H9 (cell line): ENCODE results near the gene PDGFB. TPM values are rescaled to one million over a fixed set of nuclear protein-coding genes. Genes with fewer than 3 reads are reported as not detected.
A peak's percentile ranks its signal among the peaks of the same experiment; 100 is the strongest.

Source experiments
- DNase-seq: peaks from one replicate; pipeline ENCODE4 v3.0.0-alpha.2; 2017
- H2AFZ ChIP-seq: one replicate; pipeline ENCODE4 v1.6.1; 2013; ENCODE audit warnings: mild to moderate bottlenecking, low read length, control low read depth, moderate library complexity
- H2AK5ac ChIP-seq: 2 replicates; pipeline ENCODE4 v1.6.1; 2013; ENCODE audit warnings: low read length, control low read depth, mixed read lengths; ENCODE audit not compliant: insufficient read length
- H2BK120ac ChIP-seq: one replicate; pipeline ENCODE4 v1.6.1; 2013; ENCODE audit warnings: low read depth, mild to moderate bottlenecking, low read length, control low read depth, inconsistent platforms; ENCODE audit not compliant: poor library complexity, severe bottlenecking
- H2BK12ac ChIP-seq: 2 replicates; pipeline ENCODE4 v1.6.1; 2013; ENCODE audit warnings: low read length, control low read depth, mixed read lengths, low read depth; ENCODE audit not compliant: insufficient read length
- H2BK15ac ChIP-seq: 2 replicates; pipeline ENCODE4 v1.6.1; 2013; ENCODE audit warnings: low read depth, low read length, control low read depth
- H2BK20ac ChIP-seq: one replicate; pipeline ENCODE4 v1.6.1; 2013; ENCODE audit warnings: low read depth, mild to moderate bottlenecking, low read length, control low read depth, inconsistent platforms; ENCODE audit not compliant: poor library complexity, severe bottlenecking
- H2BK5ac ChIP-seq: 2 replicates; pipeline ENCODE4 v1.6.1; 2013; ENCODE audit warnings: low read length, control low read depth, mixed read lengths; ENCODE audit not compliant: insufficient read length
- H3K14ac ChIP-seq: 2 replicates; pipeline ENCODE4 v1.6.1; 2013; ENCODE audit warnings: low read length, control low read depth; ENCODE audit not compliant: insufficient read depth
- H3K18ac ChIP-seq: 2 replicates; pipeline ENCODE4 v1.6.1; 2013; ENCODE audit warnings: low read depth, mild to moderate bottlenecking, mixed read lengths, low read length, control low read depth; ENCODE audit not compliant: insufficient read length
- H3K23ac ChIP-seq: 2 replicates; pipeline ENCODE4 v1.6.1; 2013; ENCODE audit warnings: low read length, control low read depth, mixed read lengths, low read depth; ENCODE audit not compliant: insufficient read length
- H3K23me2 ChIP-seq: 2 replicates; pipeline ENCODE4 v1.6.1; 2013; ENCODE audit warnings: low read depth, mild to moderate bottlenecking, mixed read lengths, low read length, control low read depth; ENCODE audit not compliant: insufficient read length, poor library complexity, severe bottlenecking
- H3K27ac ChIP-seq: 2 replicates; pipeline ENCODE4 v1.5.1; 2013; ENCODE audit warnings: low read length, control low read depth, mixed read lengths, low read depth; ENCODE audit not compliant: insufficient read length
- H3K27me3 ChIP-seq: 2 replicates; pipeline ENCODE4 v1.6.1; 2013; ENCODE audit warnings: low read length, control low read depth, inconsistent platforms; ENCODE audit not compliant: insufficient read depth
- H3K4ac ChIP-seq: 2 replicates; pipeline ENCODE4 v1.6.1; 2013; ENCODE audit warnings: low read depth, mild to moderate bottlenecking, control low read depth, inconsistent platforms, low read length, moderate library complexity
- H3K4me1 ChIP-seq: 2 replicates; pipeline ENCODE4 v1.6.1; 2013; ENCODE audit warnings: low read length, control low read depth, inconsistent platforms; ENCODE audit not compliant: insufficient read depth
- H3K4me2 ChIP-seq: 2 replicates; pipeline ENCODE4 v1.6.1; 2013; ENCODE audit warnings: low read length, control low read depth, mixed read lengths; ENCODE audit not compliant: insufficient read length, insufficient read depth
- H3K56ac ChIP-seq: 2 replicates; pipeline ENCODE4 v1.6.1; 2013; ENCODE audit warnings: low read depth, mild to moderate bottlenecking, mixed read lengths, low read length, control low read depth; ENCODE audit not compliant: insufficient read length
- H3K79me1 ChIP-seq: 2 replicates; pipeline ENCODE4 v1.6.1; 2013; ENCODE audit warnings: low read depth, mild to moderate bottlenecking, moderate library complexity, low read length, control low read depth, inconsistent platforms; ENCODE audit not compliant: insufficient read depth, poor library complexity, severe bottlenecking
- H3K79me2 ChIP-seq: 2 replicates; pipeline ENCODE4 v1.6.1; 2013; ENCODE audit warnings: low read length, control low read depth, inconsistent platforms; ENCODE audit not compliant: insufficient read depth
- H3K9ac ChIP-seq: 2 replicates; pipeline ENCODE4 v1.6.1; 2013; ENCODE audit warnings: low read length, control low read depth, mixed read lengths; ENCODE audit not compliant: insufficient read length; ENCODE audit errors: extremely low read depth
- H3K9me3 ChIP-seq: one replicate; pipeline ENCODE4 v1.6.1; 2013; ENCODE audit warnings: low read depth, low read length, inconsistent platforms; ENCODE audit not compliant: control insufficient read depth
- H3T11ph ChIP-seq: one replicate; pipeline ENCODE4 v1.6.1; 2013; ENCODE audit warnings: mild to moderate bottlenecking, low read length, control low read depth, inconsistent platforms
- H4K20me1 ChIP-seq: one replicate; pipeline ENCODE4 v1.6.1; 2013; ENCODE audit not compliant: control insufficient read depth, insufficient read length, insufficient read depth
- H4K5ac ChIP-seq: 2 replicates; pipeline ENCODE4 v1.6.1; 2013; ENCODE audit warnings: low read depth, mild to moderate bottlenecking, mixed read lengths, low read length, control low read depth; ENCODE audit not compliant: insufficient read length
- H4K8ac ChIP-seq: replicated peaks from 2 replicates; pipeline ENCODE4 v1.6.1; 2013; ENCODE audit warnings: low read length, control low read depth, mixed read lengths, low read depth; ENCODE audit not compliant: insufficient read length
- H4K91ac ChIP-seq: 2 replicates; pipeline ENCODE4 v1.6.1; 2013; ENCODE audit warnings: low read depth, mild to moderate bottlenecking, moderate library complexity, mixed read lengths, low read length, control low read depth; ENCODE audit not compliant: insufficient read length
- H3K27ac Mint-ChIP-seq, 3 experiments: 2 replicates in 2 of 3; 3 replicates in 1 of 3; pipeline ENCODE4 v1.8.0; 2020 to 2021; ENCODE audit warnings: mixed read lengths in 3 of 3, mild to moderate bottlenecking in 1 of 3, moderate library complexity in 1 of 3
- H3K27me3 Mint-ChIP-seq: 2 replicates; pipeline ENCODE4 v1.8.0; 2021; ENCODE audit warnings: low read depth, mild to moderate bottlenecking, moderate library complexity, mixed read lengths
- H3K36me3 Mint-ChIP-seq, 3 experiments: 2 replicates in 2 of 3; 3 replicates in 1 of 3; pipeline ENCODE4 v1.8.0; 2020 to 2021; ENCODE audit warnings: low read depth in 3 of 3, mixed read lengths in 3 of 3; ENCODE audit not compliant: insufficient read depth in 1 of 3
- H3K4me1 Mint-ChIP-seq, 2 experiments: 2 replicates each; pipeline ENCODE4 v1.8.0; 2020; ENCODE audit warnings: mixed read lengths in 2 of 2
- H3K4me3 Mint-ChIP-seq, 2 experiments: 2 replicates in 1 of 2; 3 replicates in 1 of 2; pipeline ENCODE4 v1.8.0; 2020 to 2021; ENCODE audit warnings: mild to moderate bottlenecking in 2 of 2, mixed read lengths in 2 of 2, moderate library complexity in 1 of 2
- H3K9me3 Mint-ChIP-seq, 2 experiments: 2 replicates in 1 of 2; 3 replicates in 1 of 2; pipeline ENCODE4 v1.8.0; 2020; ENCODE audit warnings: mild to moderate bottlenecking in 2 of 2, mixed read lengths in 2 of 2, moderate library complexity in 1 of 2
- WGBS: extraction: QIAGEN DNeasy Blood & Tissue Kit; methylation state at CpG from one replicate; pipeline ENCODE4 v1.1.7; 2013; ENCODE audit warnings: missing lambda C conversion rate, low lambda C conversion rate, mixed read lengths; ENCODE audit not compliant: insufficient read length; ENCODE audit errors: extremely low coverage; 5-methylcytosine and 5-hydroxymethylcytosine counted together
- total RNA-seq: library from RNA; stranded (reverse); gene quantifications from 2 replicates; pipeline ENCODE4 v1.2.1, GENCODE V29; 2021
- TF ChIP-seq, protein P1 (sequence below): fragments of 200-600 bp; sonication (generic); conservative IDR thresholded peaks from 3 replicates; pipeline ENCODE4 v1.8.0; 2021; ENCODE audit warnings: antibody characterized with exemption, mild to moderate bottlenecking

Gene PDGFB
- total RNA-seq, 1 experiment from 2014 or later, result 6.1 TPM

DNA sequence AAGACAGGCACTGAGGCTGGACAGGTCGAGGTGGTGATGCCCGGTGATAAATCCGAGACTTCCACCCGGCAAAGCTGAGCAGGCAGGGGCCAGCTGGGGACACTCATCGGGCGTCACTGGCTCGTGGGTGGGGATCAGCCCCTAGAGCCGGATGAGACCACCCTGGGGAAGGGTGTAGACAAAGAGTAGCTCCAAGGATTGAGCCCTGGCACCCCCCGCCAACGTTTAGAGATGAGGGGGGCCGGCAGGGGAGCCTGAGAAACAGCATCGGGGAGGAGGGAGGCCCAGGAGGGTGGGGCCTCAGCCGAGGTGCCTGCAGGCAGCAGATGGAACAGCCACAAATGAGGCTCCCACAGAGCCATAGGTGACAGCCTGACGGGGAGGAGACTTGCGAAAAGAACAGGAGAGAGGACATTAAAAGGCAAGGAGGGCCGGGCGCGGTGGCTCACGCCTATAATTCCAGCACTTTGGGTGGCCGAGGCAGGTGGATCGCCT is 64.9 kb downstream of the PDGFB start:
- H3K27me3 Mint-ChIP-seq, result no peaks in the 10 kb centered on the region; the same call in 1 of the 2 replicates
- peak; percentile 76 for DNase-seq

More for the DNA sequence above, 64.9 kb downstream of the PDGFB start:
- H3K27ac Mint-ChIP-seq, result peak overlapping the region; percentile 88 to 97 (median 94)
- no peak overlapping the region for H3K4me2 ChIP-seq
- peaks cover 3% of the 10 kb centered on the region for H4K20me1 ChIP-seq
- H3K79me1 ChIP-seq, result no peaks in the 10 kb centered on the region
- no peak overlapping the region for H3T11ph ChIP-seq
- TF ChIP-seq, protein P1, sequence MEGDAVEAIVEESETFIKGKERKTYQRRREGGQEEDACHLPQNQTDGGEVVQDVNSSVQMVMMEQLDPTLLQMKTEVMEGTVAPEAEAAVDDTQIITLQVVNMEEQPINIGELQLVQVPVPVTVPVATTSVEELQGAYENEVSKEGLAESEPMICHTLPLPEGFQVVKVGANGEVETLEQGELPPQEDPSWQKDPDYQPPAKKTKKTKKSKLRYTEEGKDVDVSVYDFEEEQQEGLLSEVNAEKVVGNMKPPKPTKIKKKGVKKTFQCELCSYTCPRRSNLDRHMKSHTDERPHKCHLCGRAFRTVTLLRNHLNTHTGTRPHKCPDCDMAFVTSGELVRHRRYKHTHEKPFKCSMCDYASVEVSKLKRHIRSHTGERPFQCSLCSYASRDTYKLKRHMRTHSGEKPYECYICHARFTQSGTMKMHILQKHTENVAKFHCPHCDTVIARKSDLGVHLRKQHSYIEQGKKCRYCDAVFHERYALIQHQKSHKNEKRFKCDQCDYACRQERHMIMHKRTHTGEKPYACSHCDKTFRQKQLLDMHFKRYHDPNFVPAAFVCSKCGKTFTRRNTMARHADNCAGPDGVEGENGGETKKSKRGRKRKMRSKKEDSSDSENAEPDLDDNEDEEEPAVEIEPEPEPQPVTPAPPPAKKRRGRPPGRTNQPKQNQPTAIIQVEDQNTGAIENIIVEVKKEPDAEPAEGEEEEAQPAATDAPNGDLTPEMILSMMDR, result no peak
- H3K27ac ChIP-seq, result no peak overlapping the region
- H2AK5ac ChIP-seq, result no peak overlapping the region
- no CpG with 5 or more reads among the region's 21 CpGs for WGBS
- no peak overlapping the region for H3K9ac ChIP-seq
- no peaks in the 10 kb centered on the region for H3K27me3 ChIP-seq
- H3K23me2 ChIP-seq, result no peaks in the 10 kb centered on the region
- H2BK120ac ChIP-seq, result no peak overlapping the region
- H2BK20ac ChIP-seq, result no peak overlapping the region
- no peak overlapping the region for H3K18ac ChIP-seq
- peaks cover 0 to 4% of the 10 kb centered on the region in 2 experiments; a peak in 2 of 5 replicates for H3K9me3 Mint-ChIP-seq
- H4K91ac ChIP-seq, result no peak overlapping the region
- no peak overlapping the region for H2BK12ac ChIP-seq
- H3K23ac ChIP-seq, result no peak overlapping the region
- no peak overlapping the region for H4K5ac ChIP-seq
- H3K14ac ChIP-seq, result no peak overlapping the region; the same call in 1 of the 2 replicates
- no peaks in the 10 kb centered on the region for H3K79me2 ChIP-seq
- H3K4ac ChIP-seq, result no peak overlapping the region
- H3K4me1 Mint-ChIP-seq, result peaks cover 44 to 75% of the 10 kb centered on the region in 2 experiments
- no peak overlapping the region for H3K56ac ChIP-seq
- no peak overlapping the region for H2AFZ ChIP-seq
- H3K36me3 Mint-ChIP-seq, result peaks cover 0 to 6% (median 2%) of the 10 kb centered on the region in 3 experiments; a peak in 2 of 7 replicates
- H4K8ac ChIP-seq, result no peak overlapping the region
- H3K4me1 ChIP-seq, result peaks cover 8% of the 10 kb centered on the region; the same call in 1 of the 2 replicates
- no peak overlapping the region; a peak in 1 of 5 replicates for H3K4me3 Mint-ChIP-seq
- no peak overlapping the region for H2BK15ac ChIP-seq
- H3K9me3 ChIP-seq, result no peaks in the 10 kb centered on the region
- no peak overlapping the region for H2BK5ac ChIP-seq
